Hematopoietic multipotent progenitor cell treated with erythropoietin and hydrocortisone succinate and interleukin-3 and kit ligand, for 8 days (in vitro differentiated cells): ENCODE results near the gene C1orf105.
"Not testable (repeated sequence)": the region's sequence is repeated elsewhere in the genome, so short reads cannot be mapped to it uniquely, and the experiment has no call there.

Experiments used
- DNase-seq: peaks from one replicate; pipeline ENCODE4 v3.0.0-alpha.2; 2015

Gene C1orf105

GRCh38 chr1:172420385-172420784 is at the start of gene C1orf105:
C1orf105 (plus strand) TSS chr1:172420685; CDS start chr1:172420886, 201 bp downstream.
- no peak for DNase-seq

DNA sequence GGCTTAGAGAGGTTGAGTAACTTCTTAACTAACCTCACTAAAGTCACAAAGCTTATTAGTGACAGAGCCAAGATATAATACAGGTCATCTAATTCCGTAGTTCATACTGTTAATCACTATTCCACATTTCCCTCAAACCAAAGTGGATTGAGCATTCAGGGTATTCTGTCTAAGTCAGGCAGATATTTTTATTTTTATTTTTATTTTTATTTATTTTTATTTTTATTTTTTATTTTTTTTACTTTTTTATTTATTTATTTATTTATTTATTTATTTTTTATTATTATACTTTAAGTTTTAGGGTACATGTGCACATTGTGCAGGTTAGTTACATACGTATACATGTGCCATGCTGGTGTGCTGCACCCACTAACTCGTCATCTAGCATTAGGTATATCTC is 48.8 kb upstream of the C1orf105 start:
- DNase-seq: not testable (repeated sequence)

DNA sequence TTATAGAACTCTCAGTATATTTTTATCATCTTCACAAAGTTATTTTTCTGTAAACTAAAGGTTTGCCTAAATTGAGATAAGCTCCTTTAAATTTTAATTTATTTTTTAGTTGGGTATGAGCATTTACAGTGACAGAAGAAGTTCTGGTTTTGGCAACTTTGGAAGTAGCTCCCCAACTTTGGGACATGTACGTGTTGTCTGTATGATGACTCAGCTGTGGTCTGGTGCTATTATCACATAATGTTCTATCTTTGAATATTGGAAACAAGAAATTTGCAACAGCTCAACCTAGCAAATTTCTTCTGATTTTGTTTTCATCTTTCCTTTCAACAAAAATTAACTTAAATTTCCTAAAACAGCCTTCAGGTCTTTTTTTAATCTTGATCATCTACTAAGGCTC is 46.6 kb upstream of the C1orf105 start:
- DNase-seq: no peak

GRCh38 chr1:172375211-172375631 is 45.3 kb upstream of the C1orf105 start:
- DNase-seq: no peak

DNA sequence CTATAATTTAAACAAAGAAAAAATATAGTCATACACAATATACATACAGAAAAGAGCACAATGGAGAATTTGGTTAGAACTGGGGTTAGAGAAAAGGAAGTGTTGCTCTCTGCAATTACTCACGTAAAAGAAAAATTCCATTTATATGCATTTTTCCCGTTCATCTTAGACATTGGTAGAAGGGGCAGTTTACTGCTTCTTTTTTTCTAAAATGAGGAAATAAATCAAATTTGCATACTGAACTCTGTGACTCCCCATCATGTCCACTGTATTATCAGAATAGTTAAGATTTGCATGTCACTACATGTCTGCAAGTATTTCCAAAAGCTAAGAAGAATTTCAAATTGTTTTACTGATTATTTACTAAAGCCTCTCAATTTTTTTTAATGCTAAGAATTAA is 44.1 kb upstream of the C1orf105 start:
- DNase-seq: no peak

DNA sequence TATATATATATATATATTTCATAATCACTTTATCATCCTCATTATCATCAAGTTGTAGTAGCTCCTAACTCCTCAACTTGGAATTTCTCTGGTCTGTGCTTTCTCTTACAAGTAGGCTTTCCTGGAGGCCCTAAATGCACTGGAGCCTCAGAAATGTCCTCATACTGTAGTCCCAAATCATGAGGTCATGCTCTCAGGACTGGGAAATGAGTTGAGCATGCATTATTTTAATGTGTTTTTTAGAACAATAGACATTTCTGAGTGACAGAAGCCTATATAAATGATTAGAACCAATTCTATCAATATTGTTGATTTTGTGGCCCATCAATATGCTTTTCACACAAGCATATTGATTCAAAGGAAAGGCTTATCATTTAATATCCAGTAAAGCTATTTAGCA is 42.9 kb upstream of the C1orf105 start:
- DNase-seq: no peak

- no peak for DNase-seq
Observed at GRCh38 chr1:172378109-172378760, 42.2 kb upstream of the C1orf105 start.

DNA sequence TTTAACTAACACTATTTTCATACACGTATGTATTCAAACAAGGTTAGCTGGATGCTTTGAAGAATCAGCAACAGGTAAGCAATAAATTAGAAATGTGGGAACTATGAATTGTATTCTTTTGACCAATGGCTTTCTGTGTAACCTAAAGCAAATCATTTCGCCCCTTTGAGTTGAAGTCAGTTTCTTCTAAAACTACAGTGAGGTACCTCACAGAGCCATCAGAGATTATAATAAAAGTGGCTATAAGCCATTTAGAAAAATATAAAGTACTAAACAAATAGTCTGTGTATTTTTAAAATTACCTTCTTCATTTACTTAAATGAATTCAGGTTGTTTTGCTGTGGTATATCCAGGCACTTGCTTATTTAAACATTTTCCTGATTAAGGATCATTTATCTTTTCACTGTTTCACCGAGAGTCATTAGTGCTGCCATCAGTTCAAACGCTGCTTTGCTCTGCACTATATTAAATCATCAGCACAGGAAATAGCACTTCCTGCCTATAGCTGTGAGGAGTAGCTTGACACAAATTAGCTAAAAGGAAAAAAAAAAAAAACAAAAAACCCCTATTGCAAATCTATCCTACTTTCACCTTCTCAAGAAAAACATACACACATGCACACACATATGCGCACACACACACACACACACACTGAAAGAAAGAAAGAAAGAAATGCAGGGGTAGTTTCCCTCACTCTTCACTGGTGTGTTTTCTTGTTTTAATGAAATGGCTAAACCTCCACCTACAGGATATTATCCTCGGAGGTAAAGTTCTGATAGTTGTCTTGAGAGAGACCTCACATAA is 39.8 kb upstream of the C1orf105 start:
- no peak for DNase-seq

DNA sequence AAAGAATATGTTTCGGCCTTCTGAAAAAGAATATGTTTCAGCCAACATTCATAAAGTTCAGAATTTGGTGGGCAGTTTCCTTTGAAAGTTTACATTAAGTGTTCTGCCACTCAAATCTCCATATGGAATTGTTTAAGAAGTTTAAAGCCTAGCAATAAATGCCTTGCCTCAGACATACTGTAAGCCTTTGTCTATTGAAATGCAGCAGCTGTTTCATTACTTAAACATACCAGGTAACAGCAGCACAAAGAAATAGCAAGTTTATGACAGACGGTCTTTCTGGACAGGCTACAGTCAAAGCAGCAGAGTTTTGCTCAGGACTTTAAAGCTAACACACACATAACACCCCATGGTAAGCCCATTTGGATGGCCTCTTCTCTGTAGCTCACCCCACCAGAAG is 38.5 kb upstream of the C1orf105 start:
- DNase-seq: no peak

- DNase-seq: no peak
Observed at GRCh38 chr1:172382406-172382805, 38.1 kb upstream of the C1orf105 start.

DNA sequence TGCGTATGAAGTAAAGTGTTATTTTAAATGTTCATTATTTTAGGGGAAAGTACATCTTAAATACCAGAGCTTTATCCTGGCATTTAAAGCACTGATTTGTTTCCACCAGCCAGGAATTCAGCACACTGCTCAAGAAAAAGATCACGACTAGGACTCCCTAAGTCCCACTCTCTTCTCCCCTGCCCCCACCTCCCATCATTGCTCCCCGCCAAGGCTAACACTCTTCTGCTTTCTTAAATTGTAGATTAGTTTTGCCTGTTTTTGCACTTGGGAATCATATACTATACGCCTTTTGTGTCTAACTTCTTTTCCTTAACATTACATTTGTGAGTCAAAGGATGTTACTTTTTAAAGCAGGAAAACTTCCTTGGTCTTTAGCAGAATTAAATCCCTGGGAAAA is 37.5 kb upstream of the C1orf105 start:
- no peak for DNase-seq

GRCh38 chr1:172383536-172383935 is 36.9 kb upstream of the C1orf105 start:
- DNase-seq: no peak

GRCh38 chr1:172384656-172385055 is 35.8 kb upstream of the C1orf105 start:
- DNase-seq: no peak

DNA sequence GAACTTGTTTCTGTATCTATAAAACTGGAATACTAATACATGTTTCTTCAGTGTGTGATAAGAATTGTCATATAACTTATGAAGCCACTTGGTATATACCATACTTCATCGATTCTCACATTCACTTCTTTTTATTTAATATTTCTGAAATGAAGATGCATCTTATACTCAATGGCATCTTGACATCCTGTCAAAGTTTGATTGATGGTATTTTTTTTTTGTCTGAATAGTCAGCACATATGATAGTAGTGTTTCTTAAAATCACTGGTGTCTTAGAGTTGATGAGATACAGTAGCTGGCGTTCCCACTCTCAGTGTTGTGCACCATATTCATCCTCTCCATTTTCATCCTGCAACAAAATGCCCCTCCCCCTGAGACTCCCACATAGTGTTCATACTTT is 34.4 kb upstream of the C1orf105 start:
- DNase-seq: no peak

DNA sequence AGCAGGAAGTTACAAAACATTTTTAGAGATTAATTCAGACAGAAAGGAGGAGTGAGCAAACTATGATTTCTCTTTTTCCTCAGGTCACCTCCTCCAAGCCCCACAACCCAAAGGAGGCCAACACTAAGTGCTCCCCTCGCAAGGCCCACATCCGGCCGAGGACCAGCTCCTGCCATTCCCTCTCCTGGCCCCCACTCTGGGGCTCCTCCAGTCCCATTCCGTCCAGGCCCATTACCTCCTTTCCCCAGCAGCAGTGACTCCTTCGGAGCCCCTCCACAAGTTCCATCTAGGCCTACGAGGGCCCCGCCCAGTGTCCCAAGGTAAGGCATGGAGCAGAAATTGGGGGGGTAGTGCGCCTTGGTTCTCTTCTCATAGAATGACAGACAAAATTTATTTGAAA is 32.0 kb upstream of the C1orf105 start:
- no peak for DNase-seq

- no peak for DNase-seq
Observed at GRCh38 chr1:172390301-172390682, 30.2 kb upstream of the C1orf105 start.

DNA sequence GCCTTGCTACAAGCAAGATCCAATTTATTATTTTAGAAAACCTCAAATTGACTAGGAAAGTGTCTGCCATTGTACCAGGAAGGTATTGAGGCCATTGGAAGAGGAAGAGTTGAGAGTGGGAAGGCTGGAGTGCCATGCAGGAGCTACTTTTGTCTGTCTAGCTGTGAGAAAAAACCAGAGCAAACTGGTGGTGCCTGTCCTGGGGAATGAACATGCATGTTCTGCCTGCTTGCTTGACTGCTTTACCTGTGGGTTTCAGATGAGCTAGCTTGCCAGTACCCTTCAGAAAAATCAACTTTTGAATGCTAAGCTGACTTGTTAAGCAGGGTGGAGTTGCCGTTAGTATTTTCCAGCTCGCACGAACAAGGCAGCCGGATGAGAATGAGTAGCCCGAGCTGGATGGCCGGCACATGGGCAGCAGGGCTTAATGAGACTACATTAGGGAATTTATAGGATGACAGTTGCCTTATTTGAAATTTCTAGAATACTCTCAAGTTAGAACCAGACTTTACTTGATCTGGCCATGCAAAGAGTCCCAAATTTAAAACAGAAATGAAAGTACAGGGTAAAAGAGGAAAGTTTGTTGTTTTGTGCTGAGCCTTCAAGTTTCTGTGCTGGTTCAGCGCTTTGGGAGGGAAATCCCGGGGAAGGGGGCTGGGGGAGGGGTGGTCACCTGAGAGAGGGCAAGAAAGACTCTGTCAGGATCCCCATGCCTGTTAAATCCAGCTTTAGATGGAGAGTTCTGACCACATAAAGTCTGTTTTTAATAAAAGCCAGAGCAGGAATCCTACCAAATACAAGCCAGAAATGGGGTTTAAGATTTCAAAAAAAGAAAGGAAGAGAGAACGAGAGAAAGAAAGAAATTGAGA is 29.6 kb upstream of the C1orf105 start:
- DNase-seq: no peak

DNA sequence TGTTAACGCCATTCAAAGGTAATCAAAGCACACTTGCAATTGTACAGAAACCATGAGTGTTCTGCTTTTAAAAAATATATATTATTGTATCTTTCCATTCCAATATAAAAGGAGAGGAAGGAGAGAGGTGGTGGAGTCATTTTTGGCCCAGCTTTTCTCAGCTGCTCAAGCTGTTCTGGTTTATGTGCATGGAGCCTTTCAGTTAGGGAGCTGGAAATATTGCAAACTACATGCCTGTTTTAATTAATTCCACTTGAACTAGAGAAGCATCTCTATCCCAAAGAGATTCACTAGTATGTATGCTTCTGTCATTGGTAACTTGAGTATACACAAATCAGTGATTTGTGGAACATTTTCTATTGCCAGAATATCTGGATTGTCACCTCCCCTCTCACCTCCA is 28.5 kb upstream of the C1orf105 start:
- no peak for DNase-seq

- no peak for DNase-seq
Observed at GRCh38 chr1:172393354-172393753, 27.1 kb upstream of the C1orf105 start.

DNA sequence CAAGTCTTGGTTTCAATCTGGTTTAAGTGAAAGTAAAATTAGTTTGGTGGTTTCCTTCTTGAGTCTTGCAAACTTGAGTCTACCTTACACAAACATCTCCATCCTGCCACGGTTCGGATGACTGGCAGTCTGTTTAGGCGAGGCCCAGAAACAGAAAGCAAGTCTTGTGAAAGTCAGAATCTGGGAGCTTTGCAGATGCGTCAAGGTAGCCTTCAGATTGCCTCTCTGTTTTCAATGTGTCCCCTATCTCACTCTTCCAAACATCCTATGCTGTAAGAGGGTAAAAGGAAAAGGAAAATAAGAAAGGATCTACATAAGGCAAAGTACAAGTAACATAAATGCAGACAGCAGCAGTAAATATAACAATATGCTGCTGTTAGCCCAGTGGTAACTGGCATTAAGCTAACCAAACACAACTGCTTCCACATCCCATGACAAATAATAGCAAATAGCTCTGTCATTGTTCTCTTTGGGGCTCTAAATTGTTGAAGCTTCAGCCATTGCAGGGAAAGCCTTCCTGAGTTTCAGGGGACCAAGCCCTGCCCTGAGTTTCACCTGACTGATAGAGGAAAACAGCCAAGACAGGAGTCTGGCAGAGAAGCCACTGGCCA is 26.2 kb upstream of the C1orf105 start:
- no peak for DNase-seq

DNA sequence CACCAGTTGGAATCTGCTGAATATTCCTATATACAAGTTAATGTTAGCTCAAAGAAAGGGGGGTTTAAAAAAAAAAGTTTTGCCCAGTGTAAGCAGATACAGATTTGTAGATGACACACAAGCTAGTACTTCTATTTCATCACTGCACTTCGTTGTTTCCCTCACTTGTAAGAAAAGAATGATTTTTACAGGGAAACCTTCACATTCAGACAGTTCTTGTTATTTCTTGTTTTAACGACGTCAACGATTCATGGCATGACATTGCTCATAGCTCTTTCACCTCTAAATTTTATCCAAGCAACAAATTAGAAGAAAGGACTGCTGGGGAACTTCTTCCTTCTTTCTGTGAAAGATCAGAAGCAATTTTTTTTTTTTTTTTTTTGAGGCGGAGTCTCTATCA is 25.7 kb upstream of the C1orf105 start:
- DNase-seq: no peak

DNA sequence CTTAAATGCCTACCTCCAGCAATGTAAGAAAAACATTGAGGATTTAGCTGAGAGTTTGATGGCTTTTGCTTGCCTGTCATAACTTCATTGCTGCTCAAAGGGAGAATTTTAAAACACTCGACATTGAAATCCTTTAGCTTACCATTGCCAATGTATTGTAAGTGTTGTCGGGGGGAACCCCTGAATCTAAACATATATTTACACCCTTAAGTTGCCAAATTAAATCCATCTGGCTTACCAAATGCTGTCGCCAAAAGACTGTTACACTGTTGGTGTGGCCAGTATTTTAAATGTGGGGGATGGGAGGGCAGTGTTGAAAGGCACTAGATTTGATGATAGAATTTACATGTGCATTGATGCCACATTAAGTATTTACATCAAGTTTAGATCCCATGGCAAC is 24.9 kb upstream of the C1orf105 start:
- DNase-seq: no peak

DNA sequence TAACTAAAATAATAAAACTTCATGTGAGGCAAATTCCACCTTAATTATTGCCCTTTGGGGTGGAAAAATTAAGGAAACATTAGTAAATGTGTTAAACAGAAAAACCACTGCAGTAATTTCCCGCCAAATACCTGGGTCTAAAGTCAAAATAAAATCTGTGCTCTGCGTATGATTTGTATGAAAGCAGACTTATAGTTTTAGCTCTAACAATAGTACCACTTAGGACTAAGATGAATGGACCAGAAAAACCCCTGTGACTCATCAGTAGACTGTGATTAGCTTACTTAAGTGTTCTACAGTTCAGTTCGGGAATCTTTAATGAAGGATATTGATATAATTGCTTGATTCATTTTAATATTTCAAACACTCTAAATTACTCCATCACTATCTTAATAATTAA is 23.3 kb upstream of the C1orf105 start:
- no peak for DNase-seq
